ENCODE measurements around the gene SGCD.
"Not testable (repeated sequence)": the region's sequence is repeated elsewhere in the genome, so short reads cannot be mapped to it uniquely, and the experiment has no call there.

The SGCD gene

DNA sequence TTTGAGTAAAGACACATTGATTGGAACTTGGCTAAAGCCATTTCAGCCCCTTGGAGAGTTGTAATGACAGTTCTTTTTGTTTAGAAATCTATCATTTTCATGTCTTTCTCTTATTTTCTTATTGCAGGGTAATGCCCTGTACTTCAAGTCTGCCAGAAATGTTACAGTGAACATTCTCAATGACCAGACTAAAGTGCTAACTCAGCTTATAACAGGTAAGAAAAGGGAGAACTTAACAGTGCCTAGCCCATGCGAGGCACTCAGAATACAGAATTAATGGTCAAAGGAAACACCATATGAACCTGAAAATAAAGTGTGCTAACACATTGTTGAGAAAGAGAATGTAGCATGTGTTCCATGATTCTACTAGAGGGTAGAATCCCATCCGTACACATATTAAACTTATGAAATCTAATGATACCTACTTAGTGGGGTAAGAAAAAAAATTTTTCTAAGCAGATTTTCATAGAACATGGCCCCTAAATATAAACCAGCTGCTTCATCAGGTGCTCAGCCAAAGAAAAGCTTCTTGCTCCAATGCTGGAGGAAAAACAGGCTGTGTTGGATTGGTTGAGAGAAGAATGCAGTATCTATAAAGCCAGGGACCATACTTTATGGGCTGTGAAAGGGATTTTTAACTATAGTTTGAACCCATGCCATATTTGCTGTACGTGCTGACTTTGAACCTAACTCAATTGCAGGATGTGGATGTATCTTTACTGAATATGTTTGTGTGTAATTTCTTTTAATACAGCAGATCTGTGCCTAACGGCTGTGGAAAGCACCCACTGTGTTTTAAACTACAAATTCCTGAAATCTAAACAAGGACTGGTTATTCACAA lies 262.4 kb downstream of the SGCD start:
- DNase-seq = no peak

DNA sequence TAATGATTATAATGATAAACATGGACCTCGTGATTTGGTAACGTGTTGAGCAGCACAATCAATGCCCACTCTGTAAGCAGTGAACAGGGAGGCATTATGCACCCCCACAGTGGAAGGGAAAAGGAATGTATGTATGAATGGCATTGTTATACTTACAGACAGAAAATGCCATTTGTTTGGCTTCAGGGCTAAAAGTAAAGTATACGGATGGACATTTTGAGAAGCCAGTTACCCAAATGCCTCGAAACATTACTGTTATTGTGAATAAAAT lies 262.9 kb downstream of the SGCD start:
- no peak for DNase-seq

DNA sequence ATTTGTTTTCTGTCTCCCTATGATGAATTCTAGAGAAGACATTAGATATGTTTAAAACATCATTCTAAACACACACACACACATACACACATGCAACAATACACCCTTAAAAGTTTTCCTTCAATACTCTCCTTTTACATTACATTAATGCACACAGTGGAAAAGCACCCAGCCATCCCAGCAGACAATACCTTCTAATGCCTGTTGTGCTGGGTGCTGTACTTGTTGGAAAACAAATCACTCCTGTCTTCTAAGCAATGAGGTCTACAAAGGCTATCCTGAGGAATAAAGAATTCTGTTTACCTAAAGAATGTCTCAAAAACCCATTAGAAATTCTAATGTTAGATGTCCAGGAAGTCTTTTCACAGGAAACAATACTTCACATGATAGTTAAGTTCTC lies 264.0 kb downstream of the SGCD start:
- DNase-seq = no peak

- DNase-seq = no peak
Measured at GRCh38 chr5:156591631-156592030, 264.7 kb downstream of the SGCD start.

- DNase-seq = no peak
Measured at GRCh38 chr5:156593546-156593945, 266.6 kb downstream of the SGCD start.

DNA sequence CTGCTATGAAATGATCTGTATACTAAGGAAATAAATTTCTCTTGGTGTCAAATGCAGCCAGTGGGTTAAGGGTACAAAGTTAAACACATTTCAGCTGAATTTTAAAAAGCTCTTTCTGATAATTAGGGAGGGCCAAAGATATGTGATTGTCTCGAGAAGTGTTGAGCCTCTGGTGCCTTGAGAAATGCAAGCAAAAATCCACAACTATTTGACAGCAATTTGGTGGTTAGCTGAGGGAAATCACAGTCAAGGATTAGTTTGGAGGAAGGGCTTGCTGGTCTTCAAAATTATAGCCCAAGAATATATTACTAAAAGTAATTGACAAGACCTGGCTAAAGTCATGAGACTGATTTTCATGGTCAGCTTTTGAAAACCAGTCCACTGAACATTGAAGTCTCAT lies 267.4 kb downstream of the SGCD start:
- DNase-seq = no peak

DNA sequence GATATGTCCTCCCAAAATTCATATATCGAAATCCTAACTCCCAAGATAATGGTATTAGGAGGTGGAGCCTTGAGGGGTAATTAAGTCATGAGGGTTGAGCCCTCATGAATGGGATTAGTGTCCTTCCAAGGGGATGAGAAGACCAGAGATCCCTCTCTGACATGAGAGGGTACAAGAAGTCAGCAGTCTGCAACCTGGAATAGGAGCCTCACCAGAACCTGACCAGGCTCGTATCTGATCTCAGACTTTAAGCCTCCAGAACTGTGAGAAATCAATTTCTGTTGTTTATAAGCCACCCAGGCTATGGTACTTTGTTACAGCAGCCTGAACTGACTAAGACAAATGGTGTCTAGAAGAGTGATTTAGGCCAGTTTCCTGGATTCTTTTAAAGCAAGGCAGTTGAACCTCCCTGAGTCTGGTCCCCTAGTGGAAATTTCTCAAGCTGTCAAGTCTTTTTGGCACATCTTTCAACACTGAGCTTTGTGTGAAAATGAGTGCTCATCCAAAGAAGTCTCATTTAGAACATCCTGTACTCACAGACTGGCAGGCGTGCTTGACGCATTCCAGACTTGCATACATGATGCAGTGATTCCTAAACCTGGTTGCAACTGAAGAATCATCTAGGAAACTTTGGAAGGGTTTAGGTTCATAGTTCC lies 268.3 kb downstream of the SGCD start:
- no peak for DNase-seq

DNA sequence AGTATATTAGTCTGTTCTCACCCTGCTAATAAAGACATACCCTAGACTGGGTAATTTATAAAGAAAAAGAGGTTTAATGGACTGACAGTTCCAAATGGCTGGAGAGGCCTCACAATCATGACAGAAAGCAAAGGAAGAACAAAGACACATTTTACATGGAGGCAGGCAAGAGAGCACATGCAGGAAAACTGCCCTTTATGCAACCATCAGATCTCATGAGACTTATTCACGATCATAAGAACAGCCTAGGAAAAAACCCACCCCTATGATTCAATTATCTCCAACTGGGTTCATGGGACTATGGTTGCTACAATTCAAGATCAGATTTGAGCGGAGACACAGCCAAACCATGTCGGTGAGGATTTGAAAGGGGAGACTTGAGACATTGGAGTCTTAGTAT lies 270.3 kb downstream of the SGCD start:
- DNase-seq = no peak

- no peak for DNase-seq
Measured at GRCh38 chr5:156598964-156599363, 272.0 kb downstream of the SGCD start.

GRCh38 chr5:156610582-156610981 lies 283.6 kb downstream of the SGCD start:
- DNase-seq = not testable (repeated sequence)

DNA sequence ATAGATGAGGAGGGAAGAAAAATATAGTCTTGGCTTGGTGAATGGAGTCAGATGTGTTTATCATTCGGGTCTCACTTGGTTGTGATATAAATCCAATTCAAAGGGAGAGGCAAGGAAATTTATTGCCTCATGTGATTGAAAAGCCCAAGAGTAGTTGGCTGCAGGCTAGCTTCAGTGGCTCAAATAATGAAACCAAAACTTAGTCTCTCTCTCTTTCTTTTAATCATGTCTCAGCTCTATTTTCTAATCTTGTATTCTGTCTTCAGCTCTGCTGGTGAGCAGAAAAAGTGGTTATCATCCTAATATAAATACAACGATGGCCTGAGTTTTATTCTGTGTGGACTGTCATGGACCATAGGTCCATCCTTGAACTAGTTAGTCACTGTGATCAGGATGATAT lies 288.9 kb downstream of the SGCD start:
- no peak for DNase-seq

- no peak for DNase-seq
Measured at GRCh38 chr5:156617426-156617825, 290.5 kb downstream of the SGCD start.

DNA sequence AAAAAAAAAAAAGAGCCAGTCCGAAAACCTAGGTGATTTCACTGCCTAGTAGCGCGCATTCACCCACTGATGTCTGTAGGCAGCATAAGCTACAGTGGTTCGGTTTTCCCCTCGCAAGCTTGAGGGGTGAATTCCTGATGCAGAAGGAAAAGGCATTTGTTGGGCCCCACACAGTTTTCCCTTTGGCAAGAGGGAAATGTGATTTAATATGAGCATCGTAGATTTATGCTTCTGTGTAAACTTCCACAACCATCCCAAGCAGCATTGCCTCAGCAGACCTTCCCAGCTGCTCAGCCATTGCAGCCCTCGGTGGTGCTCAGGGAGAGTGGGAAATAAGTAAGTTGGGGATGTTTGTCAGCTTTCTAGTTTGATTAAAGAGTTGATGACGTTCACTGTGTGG lies 291.6 kb downstream of the SGCD start:
- no peak for DNase-seq

- no peak for DNase-seq
Measured at GRCh38 chr5:156621719-156622118, 294.8 kb downstream of the SGCD start.

GRCh38 chr5:156623381-156624040 lies 296.5 kb downstream of the SGCD start:
- no peak for DNase-seq

DNA sequence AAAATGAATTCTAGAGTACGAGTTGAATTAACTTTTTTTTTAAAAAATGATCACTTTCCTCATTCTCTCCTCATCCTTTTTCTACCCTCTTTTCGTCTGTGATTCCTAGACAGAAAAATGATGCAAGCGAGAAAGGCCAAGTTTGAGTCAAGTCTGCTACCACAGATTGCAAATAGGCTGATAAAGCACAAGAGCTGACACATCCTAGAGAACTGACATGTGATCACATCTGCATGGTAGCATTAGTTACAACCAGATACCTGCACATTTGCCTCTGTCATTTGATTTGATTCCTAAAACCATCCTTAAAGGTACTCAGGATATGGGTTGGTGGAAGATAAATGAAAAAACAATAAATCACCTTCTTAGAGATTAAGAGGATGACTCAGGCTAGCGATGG lies 297.7 kb downstream of the SGCD start:
- no peak for DNase-seq

GRCh38 chr5:156628421-156628820 lies 301.5 kb downstream of the SGCD start:
- DNase-seq = no peak

DNA sequence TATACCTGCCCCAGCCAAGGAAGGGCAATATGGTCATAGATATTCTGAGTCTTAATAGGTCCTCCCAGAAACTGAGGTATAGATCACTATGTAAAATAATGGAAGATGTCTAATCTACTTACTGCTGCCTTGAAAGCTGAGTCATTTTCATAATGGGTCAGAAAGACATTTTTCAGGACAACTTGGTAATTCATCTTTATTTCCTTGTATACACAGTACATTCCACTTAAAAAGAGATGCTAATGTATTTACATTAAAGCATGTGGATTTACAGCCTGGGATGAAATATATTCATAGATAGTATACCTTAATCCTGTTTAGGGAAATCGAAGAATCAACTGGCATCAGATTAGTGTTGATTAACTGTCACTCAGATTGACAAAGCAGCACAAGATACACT lies 304.0 kb downstream of the SGCD start:
- DNase-seq = no peak

GRCh38 chr5:156634301-156634700 lies 307.3 kb downstream of the SGCD start:
- no peak for DNase-seq

- no peak for DNase-seq
Measured at GRCh38 chr5:156640691-156641241, 313.8 kb downstream of the SGCD start.

DNA sequence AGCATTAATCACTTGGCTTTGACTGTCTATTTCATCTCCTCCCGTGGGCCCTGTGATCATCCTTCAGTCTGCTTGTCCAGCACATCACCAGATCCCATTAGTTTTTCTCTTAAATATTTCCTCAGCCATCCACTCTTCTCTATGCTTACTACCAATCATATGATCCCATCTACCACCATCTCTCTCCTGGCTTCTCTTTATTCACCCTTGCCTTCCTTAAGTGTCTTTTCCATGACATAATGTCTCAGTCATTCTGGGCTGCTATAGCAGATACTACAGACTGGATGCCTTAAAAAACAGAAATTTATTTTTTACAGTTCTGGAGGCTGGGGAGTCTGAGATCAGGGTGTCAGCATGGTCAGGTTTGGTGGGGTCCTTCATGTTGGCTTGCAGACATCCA lies 314.7 kb downstream of the SGCD start:
- DNase-seq = no peak

- no peak for DNase-seq
Measured at GRCh38 chr5:156647034-156647451, 320.1 kb downstream of the SGCD start.

- no peak for DNase-seq
Measured at GRCh38 chr5:156654444-156654843, 327.5 kb downstream of the SGCD start.

GRCh38 chr5:156655732-156656131 lies 328.8 kb downstream of the SGCD start:
- DNase-seq = no peak

Data from activated CD4-positive, CD25-positive, alpha-beta regulatory T cell treated with anti-CD3 and anti-CD28 coated beads, Interleukin-2, amount 50 U/mL, for 72 hours (primary cell).